Measurements from ENCODE around the gene SHLD1. TPM values are rescaled to one million over a fixed set of nuclear protein-coding genes. Genes with fewer than 3 reads are reported as not detected.

The SHLD1 gene
- total and polyA plus RNA-seq, 12 donors: 3.2 to 8.5 (median 4.8) TPM

GRCh38 chr20:5786930-5787795, 37.0 kb downstream of the SHLD1 start:
- intact Hi-C loops (cut with DNase I): loop anchor here in 7 of 10 donors (2.0 to 10.0 kb wide), 6 partner anchors 180 to 288 kb away; no protein-coding TSS in a partner anchor
- WGBS, 2 donors: 70 to 91% methylated on average over 2 of the region's 2 CpGs
- ATAC-seq (peak; percentile 51 to 80 (median 59)), DNase-seq (peak in 1 of 2 donors; percentile 40)
- Histone ChIP-seq H3K9me3 (no peaks in the 10 kb centered on the region), H3K4me1 (peaks cover 0 to 30% (median 15%) of the 10 kb centered on the region in 9 donors), H3K27me3 (no peaks in the 10 kb centered on the region), H3K4me3 (no peak overlapping the region), H3K27ac (peak overlapping the region in 5 of 10 donors; percentile 1 to 58 (median 22)), H3K36me3 (peaks cover 0 to 9% (median 0%) of the 10 kb centered on the region in 9 donors)
- TF ChIP-seq CTCF (IDR thresholded peaks at IDR 0.05): peak in 1 of 9 donors; percentile 3

GRCh38 chr20:5787796-5788165, 37.6 kb downstream of the SHLD1 start:
- no peaks in the 10 kb centered on the region for H3K9me3 ChIP-seq
- TF ChIP-seq CTCF (IDR thresholded peaks at IDR 0.05): no peak
- H3K4me3 ChIP-seq: no peak overlapping the region
- H3K36me3 ChIP-seq: peaks cover 0 to 8% (median 0%) of the 10 kb centered on the region in 9 donors
- no peak for DNase-seq
- H3K27ac ChIP-seq: peak overlapping the region in 4 of 10 donors; percentile 1 to 58 (median 34)
- peak in 1 of 8 donors; percentile 9 for ATAC-seq
- H3K27me3 ChIP-seq: no peaks in the 10 kb centered on the region
- H3K4me1 ChIP-seq: peaks cover 0 to 26% (median 14%) of the 10 kb centered on the region in 9 donors
- intact Hi-C loops (cut with DNase I): loop anchor here in 9 of 10 donors (1.0 to 10.0 kb wide), 9 partner anchors 180 to 287 kb away; no protein-coding TSS in a partner anchor

- H3K4me1 ChIP-seq: peaks cover 0 to 26% (median 14%) of the 10 kb centered on the region in 9 donors
- H3K36me3 ChIP-seq: peaks cover 0 to 8% (median 0%) of the 10 kb centered on the region in 9 donors
- ATAC-seq (peak; percentile 86 to 98 (median 92)), DNase-seq (peak; percentile 35 to 86)
- intact Hi-C loops (cut with DNase I): loop anchor here in 9 of 10 donors (1.0 to 10.0 kb wide), 8 partner anchors 181 to 286 kb away; no protein-coding TSS in a partner anchor
- no peak overlapping the region for H3K4me3 ChIP-seq
- H3K27ac ChIP-seq: no peak overlapping the region
- no peaks in the 10 kb centered on the region for H3K9me3 ChIP-seq
- no peaks in the 10 kb centered on the region for H3K27me3 ChIP-seq
- TF ChIP-seq CTCF (IDR thresholded peaks at IDR 0.05): peak; percentile 84 to 95 (median 92)
- 1 to 2% methylated on average over 3 of the region's 3 CpGs for WGBS, 2 donors
These were observed 38.2 kb downstream of the SHLD1 start for GRCh38 chr20:5788385-5788895.

GRCh38 chr20:5789827-5790226, 39.6 kb downstream of the SHLD1 start:
- DNase-seq (no peak), ATAC-seq (peak in 1 of 8 donors; percentile 25)
- no peaks in the 10 kb centered on the region for H3K27me3 ChIP-seq
- no peaks in the 10 kb centered on the region for H3K9me3 ChIP-seq
- H3K4me3 ChIP-seq: no peak overlapping the region
- WGBS, 2 donors: 71 to 83% methylated on average over 2 of the region's 2 CpGs
- peaks cover 0 to 26% (median 14%) of the 10 kb centered on the region in 9 donors for H3K4me1 ChIP-seq
- intact Hi-C loops (cut with DNase I): loop anchor here in 8 of 10 donors (2.0 to 10.0 kb wide), 9 partner anchors 145 to 285 kb away; no protein-coding TSS in a partner anchor
- no peak for TF ChIP-seq CTCF (IDR thresholded peaks at IDR 0.05)
- peaks cover 0 to 14% (median 0%) of the 10 kb centered on the region in 9 donors for H3K36me3 ChIP-seq
- H3K27ac ChIP-seq: no peak overlapping the region
